Measurements from ENCODE around the gene MRPS6.

GRCh38 chr21:34131586-34131985 lies 58.2 kb downstream of the MRPS6 start:
- TF ChIP-seq EZH2phosphoT487 (IDR thresholded peaks at IDR 0.05; ENCODE audit: borderline replicate concordance, low read length) = no peak
- TF ChIP-seq, protein P1, sequence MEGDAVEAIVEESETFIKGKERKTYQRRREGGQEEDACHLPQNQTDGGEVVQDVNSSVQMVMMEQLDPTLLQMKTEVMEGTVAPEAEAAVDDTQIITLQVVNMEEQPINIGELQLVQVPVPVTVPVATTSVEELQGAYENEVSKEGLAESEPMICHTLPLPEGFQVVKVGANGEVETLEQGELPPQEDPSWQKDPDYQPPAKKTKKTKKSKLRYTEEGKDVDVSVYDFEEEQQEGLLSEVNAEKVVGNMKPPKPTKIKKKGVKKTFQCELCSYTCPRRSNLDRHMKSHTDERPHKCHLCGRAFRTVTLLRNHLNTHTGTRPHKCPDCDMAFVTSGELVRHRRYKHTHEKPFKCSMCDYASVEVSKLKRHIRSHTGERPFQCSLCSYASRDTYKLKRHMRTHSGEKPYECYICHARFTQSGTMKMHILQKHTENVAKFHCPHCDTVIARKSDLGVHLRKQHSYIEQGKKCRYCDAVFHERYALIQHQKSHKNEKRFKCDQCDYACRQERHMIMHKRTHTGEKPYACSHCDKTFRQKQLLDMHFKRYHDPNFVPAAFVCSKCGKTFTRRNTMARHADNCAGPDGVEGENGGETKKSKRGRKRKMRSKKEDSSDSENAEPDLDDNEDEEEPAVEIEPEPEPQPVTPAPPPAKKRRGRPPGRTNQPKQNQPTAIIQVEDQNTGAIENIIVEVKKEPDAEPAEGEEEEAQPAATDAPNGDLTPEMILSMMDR (conservative IDR thresholded peaks at IDR 0.05; ENCODE audit: low read depth, low read length) = no peak
- no peak for TF ChIP-seq EZH2 (IDR thresholded peaks at IDR 0.05; ENCODE audit: low read length, unreplicated experiment)

Data from PC-3 (cell line).